Hematopoietic multipotent progenitor cell treated with erythropoietin and hydrocortisone succinate and interleukin-3 and kit ligand, for 6 days (in vitro differentiated cells): ENCODE measurements around the gene DNASE2B.

Experiments used
- DNase-seq: peaks from one replicate; pipeline ENCODE4 v3.0.0-alpha.2; 2015

Gene DNASE2B

DNA sequence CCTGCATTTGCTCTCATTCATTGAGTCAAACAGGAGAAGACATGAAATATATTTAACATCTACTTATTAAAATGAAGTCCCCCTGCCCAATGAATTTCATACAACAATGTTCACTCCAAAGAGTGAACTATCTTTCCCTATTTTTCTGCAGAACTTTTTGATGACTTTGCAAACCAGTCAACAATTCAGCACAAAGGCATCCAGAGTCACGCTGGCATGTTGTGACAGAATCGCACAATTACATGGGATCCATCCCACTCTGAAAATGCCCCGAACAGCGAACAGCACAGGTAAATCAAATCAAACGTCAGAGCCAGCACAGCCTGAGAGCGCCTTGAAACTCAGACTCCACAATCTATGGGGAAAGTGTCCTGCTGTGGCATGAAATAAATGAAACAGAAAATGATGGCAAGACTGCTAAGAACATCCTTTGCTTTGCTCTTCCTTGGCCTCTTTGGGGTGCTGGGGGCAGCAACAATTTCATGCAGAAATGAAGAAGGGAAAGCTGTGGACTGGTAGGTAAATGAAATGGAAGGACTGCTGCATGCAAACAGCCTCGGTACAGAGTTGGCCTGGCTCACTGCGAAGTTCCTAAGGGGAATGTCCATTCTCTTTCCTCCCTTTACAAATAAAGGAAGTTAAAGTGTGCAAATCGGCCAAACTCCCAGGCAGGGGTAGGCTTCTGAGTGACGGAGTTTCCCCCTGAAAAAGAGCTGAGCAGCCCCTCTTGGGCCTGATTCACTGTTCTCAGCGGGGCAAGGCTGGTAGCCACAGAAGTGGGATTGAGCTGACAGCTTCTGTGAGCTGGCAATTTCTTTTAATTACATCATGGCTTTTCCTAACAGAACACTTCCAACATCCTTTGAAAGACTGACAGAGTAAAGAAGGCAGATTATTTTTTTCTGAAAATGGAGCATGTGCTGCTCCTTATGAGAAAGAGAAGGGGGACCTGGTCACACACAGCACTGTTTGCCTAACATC lies at the start of gene DNASE2B:
DNASE2B (plus strand) TSS at position 310 of the 981 bp plus-strand sequence; CDS start at position 391, 81 bp downstream.
- no peak for DNase-seq

- DNase-seq, result no peak
These were observed 49.5 kb upstream of the DNASE2B start for GRCh38 chr1:84348759-84349158.

DNA sequence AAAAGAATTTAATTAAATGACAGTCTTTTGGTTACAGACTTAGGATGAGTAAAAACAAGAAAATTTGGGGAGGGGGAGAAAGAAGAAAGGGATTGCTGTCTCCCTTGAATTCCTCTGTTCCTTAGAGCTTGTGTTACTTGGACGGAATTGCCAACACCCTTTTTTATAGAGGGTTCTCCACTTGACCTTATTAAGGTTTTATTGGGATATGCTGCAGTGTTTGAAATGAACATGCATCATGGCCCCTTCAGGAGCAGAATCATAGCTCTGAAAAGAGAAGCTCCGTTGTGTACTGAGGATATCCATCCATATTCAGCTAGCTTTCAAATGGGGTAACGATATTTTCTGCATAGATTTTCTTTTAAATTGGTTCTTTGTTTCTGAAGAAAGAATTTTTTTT lies 48.2 kb upstream of the DNASE2B start:
- no peak for DNase-seq

GRCh38 chr1:84350550-84350949 lies 47.7 kb upstream of the DNASE2B start:
- DNase-seq, result no peak

GRCh38 chr1:84352298-84353106 lies 45.8 kb upstream of the DNASE2B start:
- DNase-seq, result no peak

DNA sequence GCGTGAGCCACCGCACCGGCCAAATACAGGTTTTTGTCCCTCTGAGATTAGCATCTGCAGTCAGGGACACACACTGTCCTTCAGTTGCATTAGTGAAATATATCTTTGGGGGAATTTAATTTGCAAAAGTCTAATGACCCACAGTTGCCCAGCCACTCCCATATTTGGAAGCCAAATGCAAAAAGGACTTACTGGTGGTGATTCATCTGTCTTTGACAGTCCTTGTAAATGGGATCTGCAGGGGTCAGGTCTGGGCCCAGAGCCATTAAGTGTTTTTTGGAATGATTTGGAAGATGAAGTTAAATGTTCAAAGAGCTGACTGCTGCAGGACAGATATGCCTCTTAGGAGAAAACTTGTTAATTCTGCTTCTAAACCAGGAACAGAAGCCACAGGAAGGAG lies 44.6 kb upstream of the DNASE2B start:
- no peak for DNase-seq

DNA sequence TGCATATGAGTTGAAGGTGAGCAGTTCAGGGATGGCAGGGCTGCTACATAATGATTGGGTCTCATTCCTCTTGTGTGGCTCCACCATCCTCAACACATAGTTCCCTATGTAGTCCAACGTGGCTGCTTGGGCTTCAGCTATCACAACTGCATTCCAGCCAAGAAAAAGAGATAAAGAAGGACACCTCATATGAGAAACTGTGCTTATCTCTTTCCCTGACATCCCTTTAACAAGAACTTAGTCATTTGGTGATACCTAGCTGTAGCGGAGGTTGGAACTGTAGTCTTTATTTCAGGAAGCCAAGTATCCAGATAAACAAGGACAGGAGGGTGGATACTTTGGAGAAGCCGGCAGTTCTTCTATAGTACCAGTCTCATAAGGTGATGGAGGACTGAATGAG lies 42.7 kb upstream of the DNASE2B start:
- DNase-seq, result no peak

- DNase-seq, result no peak
These were observed 41.4 kb upstream of the DNASE2B start for GRCh38 chr1:84356881-84357280.

GRCh38 chr1:84358695-84359094 lies 39.6 kb upstream of the DNASE2B start:
- DNase-seq, result no peak

DNA sequence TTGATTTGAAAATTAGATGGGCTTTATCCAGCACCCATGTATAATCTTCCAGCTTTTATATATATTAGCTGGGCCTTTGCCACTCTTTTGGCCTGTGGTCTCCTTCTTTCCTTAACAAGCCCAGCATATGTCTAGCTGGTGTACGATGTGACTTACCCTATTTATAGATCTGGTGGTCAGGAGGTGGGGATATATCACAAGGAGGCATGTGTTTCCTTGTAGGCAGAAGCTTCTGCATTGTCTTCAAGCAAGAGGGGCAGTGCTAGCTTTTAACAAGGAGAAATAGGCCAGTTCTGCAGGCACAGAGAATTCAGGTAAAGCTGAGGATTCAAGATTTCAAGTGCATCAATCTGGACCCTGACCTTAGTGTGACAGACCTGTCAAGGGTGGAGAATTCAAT lies 38.0 kb upstream of the DNASE2B start:
- peak; percentile 7 for DNase-seq

DNA sequence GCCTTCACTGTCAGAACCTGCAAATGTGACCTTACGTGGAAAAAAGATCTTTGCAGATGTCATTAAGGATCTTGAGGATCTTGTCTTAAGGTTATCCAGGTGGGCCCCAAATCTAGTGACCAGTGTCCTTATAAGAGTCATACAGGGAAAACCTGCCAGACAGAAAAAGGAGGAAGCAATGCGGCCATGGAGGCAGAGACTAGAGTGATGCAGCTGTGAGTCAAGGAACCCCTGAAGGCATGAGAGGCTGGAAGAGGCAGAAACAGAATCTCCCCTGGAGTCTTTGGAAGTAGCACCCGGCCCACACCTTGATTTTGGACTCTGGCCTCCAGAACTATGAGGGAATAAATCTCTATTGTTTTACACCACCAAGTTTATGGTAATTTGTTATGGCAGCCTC lies 36.5 kb upstream of the DNASE2B start:
- DNase-seq, result no peak

- DNase-seq, result no peak
These were observed 35.3 kb upstream of the DNASE2B start for GRCh38 chr1:84363019-84363418.

DNA sequence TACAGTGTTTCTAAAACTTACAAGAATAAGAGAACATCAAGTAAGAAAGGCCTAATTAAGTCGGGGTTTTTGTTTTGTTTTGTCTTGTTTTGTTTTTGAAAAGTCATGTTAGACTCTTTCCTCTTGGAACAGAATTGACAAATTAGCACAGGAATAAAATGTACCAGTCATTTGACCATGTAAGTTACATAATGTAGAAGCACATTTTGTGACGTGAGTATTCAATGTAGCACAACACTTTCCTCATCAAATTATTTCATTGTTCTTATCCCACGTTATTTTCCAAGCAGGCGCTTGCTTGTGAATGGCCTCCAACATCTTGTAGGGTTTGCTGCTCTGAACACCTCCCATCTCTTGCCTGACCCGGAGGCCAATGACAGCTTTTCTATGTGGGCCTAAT lies 34.7 kb upstream of the DNASE2B start:
- DNase-seq, result no peak

GRCh38 chr1:84365225-84366221 lies 32.8 kb upstream of the DNASE2B start:
- DNase-seq, result peak; percentile 22

GRCh38 chr1:84366786-84367185 lies 31.5 kb upstream of the DNASE2B start:
- no peak for DNase-seq

DNA sequence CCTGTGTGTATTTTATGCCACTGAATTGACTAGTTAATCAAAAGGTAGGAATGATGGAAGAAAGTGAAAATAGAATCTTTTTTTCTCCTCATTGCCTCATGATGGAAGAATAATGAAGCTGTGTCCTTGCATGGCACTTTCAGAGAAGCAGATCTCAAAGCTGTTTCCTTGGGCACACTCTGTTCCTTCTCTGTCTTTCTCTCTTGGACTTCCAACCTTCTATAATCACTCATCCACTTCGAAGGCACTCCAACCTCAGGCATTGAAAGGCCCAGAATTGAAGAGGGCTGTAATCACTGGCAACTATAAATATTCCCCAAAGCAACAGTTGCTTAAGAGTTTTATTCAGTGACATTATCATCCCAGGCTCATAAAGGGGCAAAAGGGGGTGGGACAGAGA lies 31.1 kb upstream of the DNASE2B start:
- DNase-seq, result no peak

DNA sequence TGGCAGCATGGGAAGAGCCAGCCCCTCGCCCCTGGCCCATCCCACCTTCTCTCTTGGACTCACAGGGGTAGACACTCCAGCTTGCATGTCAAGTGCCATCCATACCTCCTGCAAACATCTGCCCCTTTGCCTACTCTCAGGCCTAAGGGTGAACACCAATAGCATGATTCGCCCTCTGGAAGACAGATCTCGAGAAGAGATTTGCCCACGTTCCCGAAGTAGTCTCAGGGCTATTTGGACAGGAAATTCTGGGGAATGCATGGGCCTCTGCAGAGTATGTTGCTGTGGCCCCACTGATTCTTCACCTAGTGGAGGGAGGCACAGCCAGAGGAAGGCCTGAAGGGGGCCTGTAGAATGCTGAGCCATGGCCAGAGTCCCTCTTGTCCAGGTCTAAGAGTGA lies 29.8 kb upstream of the DNASE2B start:
- no peak for DNase-seq

DNA sequence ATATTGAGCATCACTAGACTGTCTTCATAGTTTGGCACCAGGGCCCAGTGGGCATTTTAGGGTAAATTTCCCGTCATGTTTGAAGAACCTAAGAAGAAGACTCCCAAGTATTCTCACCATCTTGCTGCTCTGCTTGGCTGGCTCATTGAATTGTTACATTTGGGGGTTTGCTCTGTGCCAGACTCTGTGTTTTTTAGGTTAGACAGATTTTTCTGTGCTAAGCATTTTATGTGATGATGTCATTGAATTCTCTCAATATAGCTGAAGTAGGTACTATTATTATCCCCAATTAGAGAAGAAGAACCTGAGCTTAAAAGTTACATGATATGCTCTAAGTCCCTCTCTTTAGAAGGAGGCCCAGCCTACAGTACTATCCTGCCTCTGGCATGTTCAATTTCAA lies 28.0 kb upstream of the DNASE2B start:
- DNase-seq, result no peak

- no peak for DNase-seq
These were observed 27.4 kb upstream of the DNASE2B start for GRCh38 chr1:84370831-84371394.

DNA sequence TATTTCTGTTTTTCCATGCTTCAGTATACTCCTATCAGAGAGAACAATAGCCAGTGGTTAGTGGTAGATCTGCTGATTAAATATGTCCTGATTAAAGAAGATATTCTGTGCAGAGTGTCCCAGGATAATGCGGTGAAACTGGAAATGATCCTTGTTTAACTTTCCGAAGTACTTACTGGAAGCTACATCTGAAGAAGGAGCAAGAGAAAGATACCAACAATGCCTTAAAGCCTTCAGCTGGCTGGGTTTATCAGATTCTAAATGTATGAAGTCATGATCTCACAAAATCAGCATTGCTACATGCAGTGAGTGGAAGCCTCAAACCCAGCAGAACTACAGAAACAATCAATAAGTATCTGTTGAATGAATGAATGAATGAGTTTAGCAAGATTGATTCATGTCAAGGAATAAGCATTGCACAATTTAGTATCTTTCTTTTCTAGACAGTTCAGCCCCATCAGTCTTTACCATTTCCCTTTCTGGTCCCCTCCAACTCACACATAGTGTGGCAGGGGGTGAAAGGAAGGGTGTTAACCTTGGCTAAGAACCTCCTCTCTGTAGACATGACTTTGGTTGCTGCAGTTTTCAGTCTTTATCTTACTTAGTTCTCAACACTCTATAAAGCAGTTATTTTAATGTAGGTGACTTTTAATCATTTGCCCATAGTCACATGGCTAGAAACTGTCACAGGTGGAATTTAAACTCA lies 24.7 kb upstream of the DNASE2B start:
- no peak for DNase-seq

GRCh38 chr1:84374991-84375696 lies 23.1 kb upstream of the DNASE2B start:
- DNase-seq, result no peak
